NCI-H2081 (cell line): ENCODE data around the gene IGSF22.
"Not testable (repeated sequence)": the region's sequence is repeated elsewhere in the genome, so short reads cannot be mapped to it uniquely, and the experiment has no call there.

Experiments used
- DNase-seq, 2 experiments: peaks; one replicate each; lab custom pipeline; 2025; lab: John Stamatoyannopoulos, UW

IGSF22 gene

GRCh38 chr11:18691467-18692140 is 34.4 kb downstream of the IGSF22 start:
- not testable (repeated sequence) for DNase-seq

- no peak for DNase-seq
These were observed 41.7 kb downstream of the IGSF22 start for GRCh38 chr11:18684267-18684666.

- DNase-seq, result no peak
These were observed 43.5 kb downstream of the IGSF22 start for GRCh38 chr11:18682466-18682865.

- not testable (repeated sequence) for DNase-seq
These were observed 44.0 kb downstream of the IGSF22 start for GRCh38 chr11:18681949-18682348.

- no peak for DNase-seq
These were observed 48.4 kb downstream of the IGSF22 start for GRCh38 chr11:18677560-18677959.

GRCh38 chr11:18676803-18677202 is 49.2 kb downstream of the IGSF22 start:
- DNase-seq, result no peak

- not testable (repeated sequence) for DNase-seq
These were observed 53.8 kb downstream of the IGSF22 start for GRCh38 chr11:18672209-18672608.

- no peak for DNase-seq
These were observed 54.7 kb downstream of the IGSF22 start for GRCh38 chr11:18671246-18671645.

- DNase-seq, result no peak
These were observed 56.3 kb downstream of the IGSF22 start for GRCh38 chr11:18669711-18670110.

GRCh38 chr11:18669219-18669596 is 56.8 kb downstream of the IGSF22 start:
- no peak for DNase-seq

- DNase-seq, result no peak
These were observed 57.9 kb downstream of the IGSF22 start for GRCh38 chr11:18668131-18668530.

- not testable (repeated sequence) for DNase-seq
These were observed 60.6 kb downstream of the IGSF22 start for GRCh38 chr11:18665353-18665872.

GRCh38 chr11:18657673-18658072 is 68.3 kb downstream of the IGSF22 start:
- no peak for DNase-seq
